Immature natural killer cell (primary cell): ENCODE measurements around the gene SLC6A13. TPM values are rescaled to one million over a fixed set of nuclear protein-coding genes. Genes with fewer than 3 reads are reported as not detected.
"Not testable (repeated sequence)": the region's sequence is repeated elsewhere in the genome, so short reads cannot be mapped to it uniquely, and the experiment has no call there.

Experiments
- DNase-seq, 3 donors: peaks; one replicate each; pipeline ENCODE4 v3.0.0; 2022; ENCODE audit warnings: mixed read lengths in 1 of 3
- H3K27ac Mint-ChIP-seq, 6 donors: one replicate each; pipeline ENCODE4 v1.8.0; 2020; ENCODE audit warnings: mixed read lengths in 6 of 6, mild to moderate bottlenecking in 5 of 6, inconsistent platforms in 4 of 6, moderate library complexity in 3 of 6
- H3K27me3 Mint-ChIP-seq, 3 donors: one replicate each; pipeline ENCODE4 v1.8.0; 2020 to 2021; ENCODE audit warnings: low read depth in 3 of 3, mild to moderate bottlenecking in 3 of 3, mixed read lengths in 3 of 3, moderate library complexity in 3 of 3, inconsistent platforms in 1 of 3
- H3K36me3 Mint-ChIP-seq, 3 donors: one replicate each; pipeline ENCODE4 v1.8.0; 2020; ENCODE audit warnings: mixed read lengths in 3 of 3, inconsistent platforms in 2 of 3, mild to moderate bottlenecking in 2 of 3
- H3K4me1 Mint-ChIP-seq, 2 donors: one replicate each; pipeline ENCODE4 v1.8.0; 2020; ENCODE audit warnings: inconsistent platforms in 2 of 2, mild to moderate bottlenecking in 2 of 2, mixed read lengths in 2 of 2, moderate library complexity in 1 of 2
- H3K4me3 Mint-ChIP-seq, 5 donors: one replicate each; pipeline ENCODE4 v1.8.0; 2020; ENCODE audit warnings: mild to moderate bottlenecking in 5 of 5, mixed read lengths in 5 of 5, inconsistent platforms in 3 of 5, moderate library complexity in 3 of 5
- H3K9me3 Mint-ChIP-seq, 6 donors: one replicate each; pipeline ENCODE4 v1.8.0; 2020; ENCODE audit warnings: mild to moderate bottlenecking in 6 of 6, mixed read lengths in 6 of 6, inconsistent platforms in 4 of 6, moderate library complexity in 3 of 6
- polyA plus RNA-seq, 3 donors: library from polyadenylated mRNA; unstranded; fragments of 300-500 nt; fragmentation: Illumina TruSeq; gene quantifications; one replicate each; pipeline ENCODE4 v1.2.3, GENCODE V29; 2021

SLC6A13 gene
- polyA plus RNA-seq, 3 donors from 2014 or later, result 0.16 TPM; not detected in 2

DNA sequence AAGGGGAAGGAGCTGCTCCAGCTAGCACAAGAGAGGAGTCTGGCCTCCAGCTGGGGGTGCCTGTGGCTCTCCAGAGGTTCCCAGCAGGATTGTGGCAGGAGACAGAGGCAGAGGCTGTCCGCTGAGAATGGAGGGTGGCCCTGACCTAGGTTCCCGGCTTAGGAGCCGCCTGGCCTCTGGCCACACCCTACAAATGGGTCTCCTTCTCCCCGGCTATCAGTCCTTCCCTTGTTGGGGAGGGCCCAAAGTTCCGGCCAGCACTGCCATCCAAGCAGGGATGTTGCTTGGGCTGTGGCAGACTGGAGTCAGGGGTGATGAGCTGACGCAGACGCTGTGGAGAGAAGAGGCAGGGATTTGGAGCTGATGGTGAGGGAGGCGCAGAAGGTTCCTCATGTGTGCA lies 71.8 kb downstream of the SLC6A13 start:
- H3K9me3 Mint-ChIP-seq, result no peaks in the 10 kb centered on the region
- peaks cover 6 to 24% (median 9%) of the 10 kb centered on the region in 3 donors for H3K27me3 Mint-ChIP-seq
- H3K36me3 Mint-ChIP-seq, result no peaks in the 10 kb centered on the region

DNA sequence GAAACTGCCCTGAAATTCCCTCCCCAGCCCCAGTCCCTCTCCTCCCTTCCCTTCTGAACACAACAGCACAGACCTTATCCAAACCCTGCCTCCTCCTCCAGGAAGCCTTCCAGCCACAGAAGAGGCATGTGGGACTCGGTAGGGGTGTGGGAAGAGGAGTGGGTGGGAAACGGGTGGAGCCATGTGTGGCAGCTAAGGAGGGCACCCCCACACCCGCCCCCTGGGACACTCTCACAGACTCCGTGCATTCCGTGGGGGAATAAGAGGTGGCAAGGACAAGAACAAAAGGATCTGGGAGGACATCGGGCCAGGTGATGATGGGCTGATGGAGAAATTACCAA lies 73.0 kb downstream of the SLC6A13 start:
- H3K9me3 Mint-ChIP-seq, result no peaks in the 10 kb centered on the region
- DNase-seq, result no peak
- peak overlapping the region in 3 of 5 donors; percentile 40 to 89 (median 53) for H3K4me3 Mint-ChIP-seq
- no peaks in the 10 kb centered on the region for H3K36me3 Mint-ChIP-seq
- no peak overlapping the region for H3K27ac Mint-ChIP-seq
- peaks cover 11 to 27% (median 14%) of the 10 kb centered on the region in 3 donors for H3K27me3 Mint-ChIP-seq
- peaks cover 21 to 25% of the 10 kb centered on the region in 2 donors for H3K4me1 Mint-ChIP-seq

More for the DNA sequence above, 71.8 kb downstream of the SLC6A13 start:
- Mint-ChIP-seq H3K27ac (no peak overlapping the region), H3K4me3 (no peak overlapping the region), H3K4me1 (peaks cover 21 to 24% of the 10 kb centered on the region in 2 donors)
- DNase-seq, result no peak

DNA sequence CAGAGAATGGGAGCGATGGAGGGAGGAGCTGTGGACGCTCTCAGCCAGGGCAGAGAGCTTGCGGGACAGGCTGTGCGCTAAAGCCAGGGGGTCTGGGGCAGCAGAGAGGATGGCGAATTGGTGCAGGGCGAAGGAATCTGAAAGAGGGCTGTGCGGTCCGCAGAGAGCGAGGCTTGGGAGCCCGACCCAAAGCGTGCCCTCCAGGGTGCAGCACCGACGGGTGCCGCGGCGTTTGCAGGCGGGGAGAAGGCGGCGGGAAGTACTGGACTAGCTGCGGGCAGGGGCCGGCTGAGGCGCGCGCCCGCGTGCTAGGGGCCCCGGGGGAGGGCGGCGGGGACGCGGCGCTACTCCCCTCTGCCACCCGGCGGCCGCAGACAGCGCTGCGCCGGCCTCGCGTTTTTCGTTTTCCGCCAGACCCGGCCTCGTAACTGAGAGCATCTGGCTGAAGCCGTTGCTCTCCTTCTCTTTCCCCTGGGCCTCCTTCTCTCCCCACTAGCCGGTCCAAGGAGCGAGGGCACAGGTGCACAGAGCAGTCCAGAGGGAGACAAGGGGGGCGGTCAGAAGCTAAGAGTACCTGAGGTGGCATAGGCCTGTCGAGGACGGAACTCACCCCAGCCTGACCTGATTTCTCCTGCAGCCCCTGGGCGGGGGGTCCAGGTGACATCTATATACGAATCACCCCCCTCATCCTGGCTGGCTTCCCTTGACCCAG lies 73.6 kb downstream of the SLC6A13 start:
- H3K27me3 Mint-ChIP-seq, result peaks cover 11 to 27% (median 14%) of the 10 kb centered on the region in 3 donors
- H3K36me3 Mint-ChIP-seq, result no peaks in the 10 kb centered on the region
- H3K4me1 Mint-ChIP-seq, result peaks cover 21 to 25% of the 10 kb centered on the region in 2 donors
- H3K9me3 Mint-ChIP-seq, result no peaks in the 10 kb centered on the region
- peak overlapping the region; percentile 81 to 89 (median 85) for H3K4me3 Mint-ChIP-seq
- no peak overlapping the region for H3K27ac Mint-ChIP-seq
- peak; percentile 35 to 52 (median 43) for DNase-seq

DNA sequence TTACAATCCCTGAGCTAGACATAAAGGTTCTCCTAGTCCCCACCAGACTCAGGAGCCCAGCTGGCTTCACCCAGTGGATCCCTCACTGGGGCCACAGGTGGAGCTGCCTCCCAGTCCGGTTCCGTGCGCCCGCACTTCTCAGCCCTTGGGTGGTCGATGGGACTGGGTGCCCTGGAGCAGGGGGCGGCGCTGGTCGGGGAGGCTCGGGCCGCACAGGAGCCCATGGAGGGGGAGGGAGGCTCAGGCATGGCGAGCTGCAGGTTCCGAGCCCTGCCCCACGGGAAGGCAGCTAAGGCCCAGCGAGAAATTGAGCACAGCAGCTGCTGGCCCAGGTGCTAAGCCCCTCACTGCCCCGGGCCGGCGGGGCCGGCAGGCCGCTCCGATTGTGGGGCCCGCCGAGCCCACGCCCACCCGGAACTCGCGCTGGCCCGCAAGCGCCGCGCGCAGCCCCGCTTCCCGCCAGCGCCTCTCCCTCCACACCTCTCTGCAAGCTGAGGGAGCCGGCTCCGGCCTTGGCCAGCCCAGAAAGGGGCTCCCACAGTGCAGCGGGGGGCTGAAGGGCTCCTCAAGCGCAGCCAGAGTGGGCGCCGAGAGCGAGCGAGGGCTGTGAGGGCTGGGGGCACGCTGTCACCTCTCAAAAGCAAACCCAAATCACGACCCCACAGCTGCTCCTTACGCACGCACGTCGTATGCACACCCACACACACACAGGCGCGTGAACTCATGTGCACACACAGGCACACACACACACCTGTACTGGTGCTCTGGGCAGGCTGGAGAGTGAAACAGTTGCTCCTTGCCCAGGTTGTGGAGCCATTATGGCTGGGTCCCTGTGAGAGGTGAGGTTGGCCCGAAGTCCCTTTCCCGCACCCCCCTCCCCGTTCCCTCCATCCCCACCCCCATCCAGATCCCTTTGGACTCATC lies 74.4 kb downstream of the SLC6A13 start:
- not testable (repeated sequence) for H3K27ac Mint-ChIP-seq, DNase-seq, H3K9me3 Mint-ChIP-seq, H3K36me3 Mint-ChIP-seq
- Mint-ChIP-seq H3K27me3 (peaks cover 9 to 33% (median 14%) of the 10 kb centered on the region in 3 donors), H3K4me3 (peak overlapping the region; percentile 81 to 89 (median 85)), H3K4me1 (peaks cover 21 to 25% of the 10 kb centered on the region in 2 donors)

DNA sequence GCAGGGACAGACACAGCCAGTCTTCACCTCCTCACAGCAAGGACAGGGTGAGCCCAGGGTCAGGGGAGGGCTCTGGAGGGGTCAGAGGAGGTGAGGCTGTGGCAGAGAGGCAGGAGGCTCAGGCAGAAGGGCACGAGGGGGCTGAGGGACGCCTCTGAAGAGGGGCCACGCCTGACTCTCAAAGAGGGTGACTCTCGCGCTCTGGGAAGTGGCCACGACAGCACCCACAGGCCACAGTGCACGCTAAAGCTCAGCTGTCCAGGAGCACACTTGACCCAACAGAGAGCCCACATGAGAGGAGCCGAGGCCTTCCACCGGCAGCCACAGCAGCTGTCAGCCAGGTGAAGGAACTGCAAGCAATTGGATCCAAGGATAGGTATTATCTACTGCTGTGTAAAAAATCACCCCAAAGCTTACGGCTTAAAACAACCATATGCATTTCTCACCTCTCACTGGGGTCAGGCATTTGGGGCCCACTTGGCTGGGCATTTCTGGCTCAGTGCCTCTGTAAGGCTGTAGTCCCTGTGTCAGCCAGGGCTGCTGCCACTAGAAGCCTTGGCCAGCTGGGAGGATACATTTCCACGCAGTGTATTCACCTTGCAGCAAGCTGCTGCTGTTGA lies 76.5 kb downstream of the SLC6A13 start:
- H3K27ac Mint-ChIP-seq, result no peak overlapping the region

DNA sequence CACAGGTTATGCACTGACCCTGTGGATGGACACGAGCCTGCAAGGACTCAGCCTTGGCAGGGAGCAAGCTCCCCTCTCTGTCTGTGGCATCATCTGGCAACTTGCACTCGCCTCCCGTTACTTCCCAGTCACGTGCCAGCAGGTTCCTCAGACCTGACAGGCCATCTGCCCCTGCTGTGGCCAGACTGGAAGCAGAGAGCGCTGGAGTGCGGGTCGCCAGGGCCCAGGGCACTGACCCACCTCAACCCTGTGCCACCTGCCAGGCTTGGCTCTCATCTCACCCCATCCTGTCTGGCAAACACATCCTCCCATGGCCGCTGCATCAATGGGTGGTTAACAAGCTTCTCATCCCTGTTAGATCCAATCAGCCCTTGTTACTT lies 77.1 kb downstream of the SLC6A13 start:
- Mint-ChIP-seq H3K27ac (no peak overlapping the region), H3K9me3 (no peaks in the 10 kb centered on the region), H3K4me3 (no peak overlapping the region), H3K4me1 (peaks cover 24 to 32% of the 10 kb centered on the region in 2 donors), H3K27me3 (peaks cover 9 to 22% (median 12%) of the 10 kb centered on the region in 3 donors), H3K36me3 (no peaks in the 10 kb centered on the region)
- no peak for DNase-seq

More for the DNA sequence above, 76.5 kb downstream of the SLC6A13 start:
- H3K36me3 Mint-ChIP-seq, result no peaks in the 10 kb centered on the region
- H3K9me3 Mint-ChIP-seq, result no peaks in the 10 kb centered on the region
- H3K4me3 Mint-ChIP-seq, result no peak overlapping the region
- DNase-seq, result no peak
- H3K27me3 Mint-ChIP-seq, result peaks cover 9 to 22% (median 14%) of the 10 kb centered on the region in 3 donors
- peaks cover 21 to 29% of the 10 kb centered on the region in 2 donors for H3K4me1 Mint-ChIP-seq

DNA sequence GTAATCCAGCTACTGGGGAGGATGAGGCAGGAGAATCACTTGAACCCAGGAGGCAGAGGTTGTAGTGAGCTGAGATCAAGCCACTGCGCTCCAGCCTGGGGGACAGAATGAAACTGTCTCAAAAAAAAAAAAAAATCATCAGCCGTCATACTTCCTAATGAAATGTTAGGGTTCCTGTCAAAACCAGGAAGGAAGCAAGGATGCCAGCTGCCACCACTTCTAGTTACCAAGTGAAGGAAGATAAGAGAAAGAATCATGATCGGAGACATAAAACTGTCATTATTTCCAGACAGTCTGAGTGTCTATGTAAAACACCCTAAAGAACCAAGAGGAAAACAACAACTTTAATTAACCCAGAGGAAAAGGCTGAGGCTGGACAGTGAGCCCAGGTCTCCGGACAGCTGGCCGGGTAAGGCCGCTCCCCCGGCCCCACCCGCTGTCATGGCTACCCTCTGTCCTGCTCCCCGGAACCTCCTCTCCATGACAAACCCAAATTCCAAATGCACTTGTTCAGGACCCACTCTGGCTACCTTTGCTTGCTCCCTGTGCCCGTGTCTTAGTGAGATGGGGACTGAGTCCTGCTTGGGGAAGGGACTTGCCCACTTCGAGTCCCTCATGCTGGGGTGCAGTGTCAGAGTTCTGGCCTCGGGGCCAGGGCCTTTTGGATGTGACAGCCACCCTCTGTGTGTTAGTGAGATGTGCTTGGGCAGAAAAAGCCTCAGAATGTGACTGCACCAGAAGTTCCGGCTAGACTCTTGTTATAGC lies 77.6 kb downstream of the SLC6A13 start:
- no peaks in the 10 kb centered on the region for H3K36me3 Mint-ChIP-seq
- H3K4me3 Mint-ChIP-seq, result no peak overlapping the region
- H3K9me3 Mint-ChIP-seq, result no peaks in the 10 kb centered on the region
- no peak overlapping the region for H3K27ac Mint-ChIP-seq
- H3K27me3 Mint-ChIP-seq, result peaks cover 9 to 21% (median 12%) of the 10 kb centered on the region in 3 donors
- DNase-seq, result no peak
- peaks cover 30 to 38% of the 10 kb centered on the region in 2 donors for H3K4me1 Mint-ChIP-seq

DNA sequence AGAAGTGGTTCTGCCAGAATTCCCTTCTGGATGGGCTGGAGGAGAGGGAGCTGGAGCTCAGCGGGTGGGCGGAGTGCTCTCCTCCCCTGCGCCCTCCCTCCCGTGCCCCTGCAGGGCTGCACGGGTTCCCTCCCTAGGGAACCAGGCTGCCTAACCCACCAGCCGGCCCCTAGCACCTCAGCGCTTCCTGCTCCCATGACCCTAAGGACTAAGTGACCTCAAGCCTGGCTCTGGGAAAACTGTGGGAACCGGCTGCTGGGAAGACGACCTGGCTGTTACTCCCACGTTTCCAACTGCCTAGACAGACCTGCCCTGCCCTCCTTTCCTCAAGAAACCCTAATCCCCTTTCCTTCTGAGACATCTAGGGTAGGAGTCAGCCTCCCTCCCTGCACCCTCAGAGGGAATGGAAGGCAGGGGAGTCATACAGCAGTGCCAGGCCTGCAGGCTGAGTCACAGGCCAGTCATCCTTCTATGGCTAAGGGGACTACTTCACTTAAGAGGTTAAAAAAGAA lies 80.2 kb downstream of the SLC6A13 start:
- Mint-ChIP-seq H3K36me3 (no peaks in the 10 kb centered on the region), H3K27ac (no peak overlapping the region), H3K4me3 (no peak overlapping the region), H3K4me1 (peaks cover 21 to 29% of the 10 kb centered on the region in 2 donors), H3K27me3 (peaks cover 5 to 14% (median 12%) of the 10 kb centered on the region in 3 donors), H3K9me3 (no peaks in the 10 kb centered on the region)
- DNase-seq, result no peak

DNA sequence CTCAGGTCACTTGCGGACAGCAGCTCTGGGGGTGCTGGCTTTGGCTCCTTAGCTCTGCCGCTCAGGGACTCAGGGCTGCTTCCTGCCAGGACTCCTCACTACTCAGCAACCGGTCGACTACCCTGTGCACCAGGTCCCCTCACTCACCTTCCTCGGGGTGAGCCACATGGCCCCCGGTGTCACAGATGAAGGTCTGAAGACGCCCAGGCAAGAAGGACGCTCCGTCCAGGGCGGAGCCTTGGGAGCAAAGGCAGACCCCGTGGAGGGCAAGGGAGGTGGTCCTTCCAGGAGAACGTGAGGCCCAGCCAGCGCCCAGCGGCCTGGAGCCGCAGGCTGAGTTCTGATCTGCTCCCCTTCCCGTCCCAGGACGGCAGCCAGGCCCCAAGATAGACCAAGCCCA lies 80.7 kb downstream of the SLC6A13 start:
- H3K27me3 Mint-ChIP-seq, result peaks cover 5 to 12% (median 12%) of the 10 kb centered on the region in 3 donors
- H3K9me3 Mint-ChIP-seq, result no peaks in the 10 kb centered on the region
- H3K27ac Mint-ChIP-seq, result no peak overlapping the region
- no peaks in the 10 kb centered on the region for H3K36me3 Mint-ChIP-seq
- no peak for DNase-seq
- peaks cover 16 to 26% of the 10 kb centered on the region in 2 donors for H3K4me1 Mint-ChIP-seq
- no peak overlapping the region for H3K4me3 Mint-ChIP-seq

DNA sequence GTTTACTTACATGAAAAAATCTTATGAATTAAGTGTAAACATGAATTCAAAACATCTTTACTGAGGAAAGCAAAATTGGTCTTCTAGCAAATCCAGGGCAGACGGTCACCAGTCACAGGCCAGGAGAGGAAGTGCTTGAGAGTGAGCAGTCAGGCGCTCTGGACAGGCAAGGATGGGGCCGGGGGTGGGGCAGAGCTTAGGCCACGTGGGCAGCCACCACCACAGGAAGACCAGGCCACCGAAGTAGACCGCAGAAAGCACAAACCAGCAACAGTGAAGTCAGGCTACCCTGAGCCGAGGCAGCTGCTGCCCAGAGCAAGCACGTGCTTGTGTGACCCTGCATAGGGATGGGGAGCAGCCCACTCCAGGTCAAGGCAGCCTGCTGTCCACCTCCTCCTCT lies 82.2 kb downstream of the SLC6A13 start:
- Mint-ChIP-seq H3K27ac (peak overlapping the region; percentile 43 to 83 (median 61)), H3K4me3 (peak overlapping the region; percentile 16 to 70 (median 69)), H3K27me3 (peaks cover 0 to 12% (median 5%) of the 10 kb centered on the region in 3 donors), H3K36me3 (no peaks in the 10 kb centered on the region), H3K4me1 (peaks cover 13 to 24% of the 10 kb centered on the region in 2 donors), H3K9me3 (no peaks in the 10 kb centered on the region)
- DNase-seq, result peak; percentile 39 to 55 (median 47)

DNA sequence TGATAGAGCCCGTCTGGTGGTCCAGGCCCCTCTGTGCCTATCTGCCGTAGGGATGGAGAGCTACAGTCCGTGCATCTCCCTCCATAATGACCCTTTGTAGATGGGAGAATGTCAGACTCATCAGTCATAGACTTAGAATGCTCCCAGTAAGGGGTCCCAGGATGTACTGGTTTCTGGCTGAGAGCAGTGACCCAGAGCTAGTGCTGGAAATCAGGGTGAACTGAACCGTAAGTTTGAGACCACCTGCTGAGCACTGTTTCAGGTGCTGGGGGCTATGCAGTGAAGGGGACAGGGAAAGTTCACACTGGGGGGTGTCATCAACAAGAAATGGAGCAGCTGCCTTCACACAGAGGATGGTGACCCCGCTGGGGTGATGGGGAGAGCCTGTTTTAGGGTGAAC lies 82.8 kb downstream of the SLC6A13 start:
- H3K36me3 Mint-ChIP-seq, result no peaks in the 10 kb centered on the region
- no peak for DNase-seq
- no peaks in the 10 kb centered on the region for H3K9me3 Mint-ChIP-seq
- H3K4me1 Mint-ChIP-seq, result peaks cover 13 to 24% of the 10 kb centered on the region in 2 donors
- peak overlapping the region in 4 of 5 donors; percentile 26 to 70 (median 70) for H3K4me3 Mint-ChIP-seq
- peaks cover 0 to 10% (median under 1%) of the 10 kb centered on the region in 3 donors for H3K27me3 Mint-ChIP-seq
- peak overlapping the region; percentile 26 to 83 (median 54) for H3K27ac Mint-ChIP-seq

DNA sequence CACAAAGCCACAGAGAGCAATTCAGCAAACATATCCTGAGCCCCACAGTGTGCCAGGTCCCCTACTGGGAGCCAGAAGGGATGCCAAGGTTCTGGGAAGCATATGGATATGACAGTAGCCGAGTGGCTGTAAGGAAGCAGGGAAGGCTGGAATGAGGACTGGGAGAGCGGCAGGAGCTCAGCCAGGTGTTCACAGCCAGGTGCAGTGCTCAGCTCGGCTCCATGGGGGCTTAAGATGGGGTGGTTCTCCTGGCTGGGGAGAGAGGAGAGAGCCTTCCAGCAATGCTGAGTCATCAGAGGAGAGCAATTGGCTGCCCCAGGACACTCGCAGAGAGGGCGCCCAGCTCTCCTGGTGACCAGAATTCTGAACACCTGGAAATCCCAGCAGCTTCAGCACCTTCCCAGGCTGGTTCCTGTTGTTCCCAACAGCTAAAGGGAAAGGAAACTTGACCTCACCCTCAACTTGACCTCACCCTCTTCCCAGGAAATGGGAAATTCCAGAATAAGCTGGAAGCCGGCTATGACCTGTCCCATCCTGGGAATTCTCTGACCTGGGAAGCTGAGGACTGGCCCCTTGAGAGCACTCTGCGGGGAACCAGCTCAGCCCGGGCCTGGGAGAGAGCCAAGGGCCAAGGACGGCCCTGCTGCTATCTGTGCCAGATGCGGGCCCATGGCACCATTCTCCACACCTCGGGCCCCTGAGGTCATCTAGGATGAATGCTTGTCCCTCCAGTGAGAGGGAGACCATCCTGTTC lies 83.3 kb downstream of the SLC6A13 start:
- DNase-seq, result no peak
- peaks cover 0 to 8% (median 0%) of the 10 kb centered on the region in 3 donors for H3K27me3 Mint-ChIP-seq
- H3K4me3 Mint-ChIP-seq, result no peak overlapping the region
- no peaks in the 10 kb centered on the region for H3K36me3 Mint-ChIP-seq
- peaks cover 13 to 24% of the 10 kb centered on the region in 2 donors for H3K4me1 Mint-ChIP-seq
- H3K9me3 Mint-ChIP-seq, result no peaks in the 10 kb centered on the region
- peak overlapping the region in 2 of 6 donors; percentile 43 to 62 for H3K27ac Mint-ChIP-seq
